ENCODE results near the gene AGAP3.

Gene AGAP3

DNA sequence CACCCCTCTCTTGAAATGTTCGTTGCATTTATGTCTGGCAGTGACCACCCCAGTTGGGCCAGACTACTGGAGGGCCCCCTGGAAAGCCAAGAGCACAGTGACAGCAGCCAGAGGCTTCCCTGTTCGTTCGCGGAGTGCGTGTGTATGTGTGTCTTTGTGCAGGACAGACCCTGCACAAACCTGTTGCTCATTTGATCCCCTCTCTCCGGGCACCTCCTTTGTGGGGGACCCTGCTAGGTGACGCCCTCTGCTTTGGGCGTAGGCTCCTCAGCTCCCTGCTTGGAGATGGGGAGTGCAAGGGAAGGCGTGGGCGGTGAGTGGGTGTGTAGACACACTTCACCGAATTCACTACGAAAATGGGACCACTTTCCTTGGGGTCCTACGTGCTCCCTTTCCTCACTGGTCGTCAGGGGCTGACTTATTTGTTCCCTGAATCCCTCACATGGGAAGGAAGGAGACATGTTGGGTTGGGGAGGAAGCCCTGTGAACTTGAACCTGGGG is 38.7 kb downstream of the AGAP3 start:
- DNase-seq = no peak

DNA sequence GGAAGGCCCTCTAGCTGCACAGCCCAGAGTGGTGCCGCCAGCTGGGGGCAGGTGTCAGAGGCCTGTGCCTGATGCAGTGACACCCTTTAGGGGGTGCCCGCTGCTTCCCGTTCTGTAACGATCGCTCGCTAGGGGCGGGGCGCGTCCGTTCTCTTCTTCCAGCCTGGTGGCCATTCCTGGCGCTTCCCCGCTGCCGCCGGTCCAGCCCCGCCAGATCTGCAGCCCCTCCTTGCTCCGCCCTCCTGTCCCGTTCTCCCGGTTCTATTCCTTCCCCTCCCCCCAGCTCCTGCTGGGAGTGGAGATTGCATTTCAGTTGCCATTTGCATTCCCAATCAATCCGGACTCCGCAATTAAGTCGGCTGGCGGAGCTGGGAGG is 39.2 kb downstream of the AGAP3 start:
- no peak for DNase-seq

DNA sequence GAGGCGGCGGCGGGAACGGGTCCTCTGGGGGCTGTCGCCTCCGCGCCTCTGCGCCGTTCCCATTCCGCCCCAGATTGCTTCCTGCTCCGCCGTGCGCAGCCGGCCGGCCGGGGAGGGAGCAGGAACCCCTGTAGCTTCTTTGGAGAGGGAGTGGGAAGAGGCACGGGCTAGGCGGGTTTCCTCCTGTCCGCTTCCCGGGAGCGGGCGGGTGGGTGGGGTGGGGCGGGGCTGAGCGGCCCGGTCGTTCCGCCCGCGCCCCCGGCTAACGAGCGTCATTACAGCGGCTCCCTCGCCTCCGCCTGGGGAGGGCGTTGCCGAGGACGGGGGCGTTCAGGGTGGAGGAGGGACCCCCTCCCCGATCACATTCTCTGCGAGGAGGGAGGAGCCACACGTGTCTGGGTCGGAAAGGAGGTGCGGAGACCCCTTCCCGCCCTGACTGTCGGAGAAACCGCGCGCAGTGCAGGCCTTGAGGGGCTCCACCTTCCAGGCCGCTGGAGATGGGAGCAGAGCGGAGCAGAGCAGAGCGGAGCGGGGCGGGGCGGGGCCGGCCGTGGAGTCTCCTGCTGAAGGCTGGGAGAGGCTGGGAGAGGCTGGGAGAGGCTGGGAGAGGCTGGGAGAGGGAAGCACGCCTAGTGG is 39.7 kb downstream of the AGAP3 start:
- no peak for DNase-seq

DNA sequence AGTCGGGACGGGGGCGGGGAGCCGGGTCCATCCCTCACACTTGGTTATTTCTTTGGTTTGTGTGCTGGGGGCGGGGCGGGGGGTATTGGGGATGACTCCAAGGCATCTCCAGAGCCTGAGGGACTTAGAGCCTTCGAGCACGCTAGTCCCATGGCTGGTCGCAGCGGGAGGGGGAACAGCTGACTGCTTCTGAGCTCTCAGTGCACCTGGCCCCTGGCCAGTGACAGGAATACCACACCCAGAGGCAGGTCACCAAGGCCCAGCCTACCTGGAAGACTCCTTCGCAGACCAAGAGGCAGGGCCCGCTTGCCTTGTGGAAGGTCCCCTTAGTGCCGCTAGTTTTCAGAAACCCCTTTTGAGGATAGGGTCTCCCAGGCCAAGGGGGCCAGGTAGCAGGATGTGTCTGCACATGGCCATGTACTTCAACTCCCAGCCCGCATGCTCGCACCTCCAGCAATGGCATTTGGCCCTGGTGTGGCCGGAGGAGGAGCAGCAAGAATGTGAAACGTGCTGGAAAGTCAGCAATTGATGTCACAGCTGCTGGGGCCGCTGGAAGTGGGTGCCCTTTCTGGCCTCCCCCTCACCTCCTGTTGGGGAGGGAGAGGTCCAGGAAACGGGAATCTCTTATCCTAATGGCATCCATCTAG is 40.3 kb downstream of the AGAP3 start:
- DNase-seq = no peak

DNA sequence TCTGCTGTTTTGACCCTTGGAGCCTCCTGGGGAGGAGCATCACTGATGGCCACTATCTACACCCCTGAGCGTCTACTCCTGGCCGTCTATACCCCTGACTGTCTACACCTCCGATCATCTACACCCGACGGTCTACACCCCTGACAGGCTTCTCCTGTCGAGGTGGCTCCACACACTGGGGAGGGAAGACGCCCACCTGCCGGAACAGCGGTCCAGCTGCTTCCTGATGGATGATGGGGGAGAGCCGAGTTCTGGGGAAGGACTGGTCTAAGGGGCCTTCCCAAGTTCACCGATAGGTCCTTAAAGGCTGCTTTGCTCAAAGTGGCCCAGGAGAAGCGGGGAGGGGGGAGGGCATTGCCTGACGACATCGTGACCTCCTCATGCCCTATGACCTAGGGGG is 41.9 kb downstream of the AGAP3 start:
- DNase-seq = no peak

DNA sequence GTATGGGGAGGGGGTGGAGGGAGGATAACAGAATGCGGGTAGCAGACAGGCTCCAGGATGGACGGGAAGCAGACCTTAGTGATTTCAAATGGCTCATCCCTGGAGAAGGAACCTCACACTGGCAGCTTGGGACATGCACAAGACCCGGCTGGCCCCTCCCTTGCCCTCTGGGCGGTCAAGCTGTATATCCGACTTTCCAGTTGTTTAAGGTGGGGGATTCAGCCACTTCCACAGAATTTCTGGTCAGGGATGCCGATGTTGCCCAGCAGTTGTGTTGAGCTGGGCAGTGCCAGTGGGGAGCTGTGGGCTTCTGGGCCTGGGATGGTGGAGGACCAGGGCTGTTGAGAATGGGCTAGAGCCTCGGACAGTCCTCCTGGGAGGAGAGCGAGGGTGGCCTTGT is 42.4 kb downstream of the AGAP3 start:
- DNase-seq = no peak

DNA sequence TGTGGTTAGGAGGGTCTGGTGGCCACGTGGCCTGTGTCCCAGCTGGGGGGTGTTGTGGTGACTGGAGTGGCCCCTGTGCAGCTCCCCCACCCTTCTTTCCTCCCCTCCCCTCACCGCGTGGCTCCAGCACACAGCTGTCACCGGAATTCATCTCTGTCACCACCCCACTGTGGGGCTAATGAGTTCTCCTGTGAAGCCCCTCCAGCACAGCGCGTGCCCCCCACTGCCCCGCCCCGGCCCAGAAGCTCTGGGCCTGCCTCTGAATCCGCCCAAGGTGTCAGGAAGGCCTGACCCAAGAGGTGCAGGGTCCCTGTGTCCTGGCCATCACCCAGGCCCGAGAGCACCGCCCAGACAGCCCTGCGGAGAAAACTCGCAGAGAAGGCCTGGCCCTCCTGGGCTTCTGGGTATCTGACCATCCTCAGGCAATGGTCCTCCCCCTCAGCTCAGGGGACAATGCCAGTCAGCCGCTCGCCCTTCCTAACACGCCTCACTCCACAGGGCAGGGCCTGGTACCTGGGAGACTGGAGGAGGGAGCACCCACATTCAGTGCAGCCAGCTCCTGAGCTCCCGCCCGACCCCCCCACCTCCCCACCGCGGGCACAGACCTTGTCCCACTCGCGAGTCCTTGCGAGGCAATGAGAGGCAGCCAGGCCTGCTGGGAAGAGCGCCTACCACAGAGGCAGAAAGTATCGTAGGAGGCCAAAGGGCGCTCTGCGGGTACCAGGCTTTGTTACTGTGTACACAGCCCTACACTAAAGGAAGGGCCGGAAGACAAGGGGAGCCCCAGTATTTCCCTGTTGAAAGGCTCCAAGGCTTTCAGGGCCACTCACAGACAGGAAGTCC is 43.1 kb downstream of the AGAP3 start:
- no peak for DNase-seq

DNA sequence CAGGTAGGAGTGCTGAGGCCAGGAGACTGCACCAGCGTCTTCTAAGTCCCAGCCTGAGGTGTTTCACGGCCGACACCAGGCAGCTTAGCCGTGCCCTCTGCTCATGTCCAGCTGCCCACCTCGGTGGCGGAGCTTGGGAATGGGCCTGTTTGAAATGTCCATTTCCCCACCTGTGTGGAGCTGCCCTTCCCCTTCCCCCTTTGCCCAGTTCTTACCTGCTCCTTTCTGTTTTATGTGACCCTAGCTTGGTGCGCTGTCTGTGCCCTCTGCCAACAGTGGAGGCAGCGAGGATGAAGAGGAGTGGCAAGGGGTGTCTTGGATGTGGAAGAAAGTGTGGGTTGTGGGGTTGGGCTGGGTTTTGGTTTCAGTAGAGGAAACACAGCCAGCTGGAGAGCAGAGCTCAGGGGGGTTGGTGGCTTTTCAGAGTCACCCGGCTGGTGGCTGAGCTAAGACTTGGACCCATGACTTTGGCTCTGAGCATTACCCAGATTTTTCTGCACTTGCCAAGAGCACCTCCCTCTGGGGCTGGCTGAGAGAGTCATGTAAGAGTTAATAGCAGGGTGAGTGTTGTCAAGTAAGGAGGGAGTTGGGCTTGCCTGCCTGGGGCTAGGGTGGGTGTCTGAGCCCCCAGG is 43.8 kb downstream of the AGAP3 start:
- DNase-seq = no peak

DNA sequence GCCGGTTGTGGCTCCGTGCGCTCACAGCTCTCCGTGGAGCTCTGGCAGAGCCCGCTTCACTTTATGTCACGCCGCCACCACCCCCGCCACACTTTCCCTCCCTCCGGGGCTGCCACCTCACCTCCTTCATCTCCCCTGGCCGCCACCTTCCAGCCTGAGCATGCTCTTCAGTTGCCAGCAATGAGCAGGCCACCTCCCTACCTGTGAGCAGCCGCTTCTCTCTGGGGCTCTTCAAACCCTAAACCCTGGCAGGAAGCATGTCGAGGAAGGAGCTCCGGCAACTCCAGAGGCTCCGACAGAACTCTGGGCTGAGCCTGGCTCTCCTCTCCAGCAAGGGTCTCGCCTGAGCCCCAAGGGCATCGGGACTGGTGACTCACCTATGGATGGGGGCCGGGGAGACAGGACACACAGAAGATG is 44.5 kb downstream of the AGAP3 start:
- DNase-seq = no peak

DNA sequence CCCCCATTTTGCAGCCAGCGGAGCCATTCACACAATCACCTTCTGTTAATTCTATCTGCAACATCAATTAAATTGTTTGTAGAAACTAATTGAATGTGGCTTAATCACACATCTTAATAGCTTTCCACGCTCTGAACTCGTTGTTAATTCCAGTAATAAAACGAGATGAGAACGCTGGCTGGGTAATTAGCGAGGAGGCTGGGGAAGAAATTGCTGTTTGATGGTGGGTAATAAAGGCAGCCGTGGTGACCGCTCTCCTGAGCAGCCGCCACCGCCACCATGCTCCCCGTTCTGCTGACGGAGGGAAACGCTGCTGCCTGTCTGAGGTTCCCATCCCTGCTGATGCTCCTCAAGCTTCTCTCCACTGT is 44.9 kb downstream of the AGAP3 start:
- DNase-seq = no peak

DNA sequence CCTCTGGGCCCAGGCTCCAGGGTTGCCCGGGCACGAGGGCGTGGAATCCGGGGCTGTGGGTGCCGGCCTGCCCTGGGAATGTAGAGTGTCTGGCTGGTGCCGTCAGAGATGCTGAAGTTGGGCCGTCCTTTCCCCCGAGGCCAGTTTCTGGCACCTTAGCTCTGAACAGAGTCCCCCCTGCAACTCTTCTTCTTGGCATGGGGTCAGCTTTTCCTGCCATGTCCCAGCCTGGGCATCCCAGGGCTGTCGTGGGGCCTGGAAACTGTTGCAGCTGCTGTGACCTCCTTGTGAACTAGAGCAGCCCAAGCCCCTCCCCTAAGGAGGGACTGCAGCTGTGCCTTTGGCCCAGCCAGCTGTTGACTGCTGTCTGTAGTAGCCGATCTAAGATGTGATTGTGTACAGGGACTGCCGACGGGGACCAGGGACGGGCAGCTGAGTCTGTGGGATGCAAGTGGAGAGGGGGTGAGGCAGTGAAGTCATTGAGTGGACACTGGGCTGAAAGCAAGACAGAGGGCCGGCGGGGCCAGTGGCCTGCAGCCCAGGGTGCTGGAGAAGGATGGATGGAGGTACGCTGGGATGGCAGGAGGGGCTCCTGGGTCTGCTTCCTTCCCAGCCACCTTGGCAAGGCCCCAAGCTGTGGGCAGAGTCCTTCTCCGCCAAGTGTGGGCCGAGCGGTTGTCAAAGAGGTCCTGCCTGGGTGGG is 45.5 kb downstream of the AGAP3 start:
- no peak for DNase-seq

DNA sequence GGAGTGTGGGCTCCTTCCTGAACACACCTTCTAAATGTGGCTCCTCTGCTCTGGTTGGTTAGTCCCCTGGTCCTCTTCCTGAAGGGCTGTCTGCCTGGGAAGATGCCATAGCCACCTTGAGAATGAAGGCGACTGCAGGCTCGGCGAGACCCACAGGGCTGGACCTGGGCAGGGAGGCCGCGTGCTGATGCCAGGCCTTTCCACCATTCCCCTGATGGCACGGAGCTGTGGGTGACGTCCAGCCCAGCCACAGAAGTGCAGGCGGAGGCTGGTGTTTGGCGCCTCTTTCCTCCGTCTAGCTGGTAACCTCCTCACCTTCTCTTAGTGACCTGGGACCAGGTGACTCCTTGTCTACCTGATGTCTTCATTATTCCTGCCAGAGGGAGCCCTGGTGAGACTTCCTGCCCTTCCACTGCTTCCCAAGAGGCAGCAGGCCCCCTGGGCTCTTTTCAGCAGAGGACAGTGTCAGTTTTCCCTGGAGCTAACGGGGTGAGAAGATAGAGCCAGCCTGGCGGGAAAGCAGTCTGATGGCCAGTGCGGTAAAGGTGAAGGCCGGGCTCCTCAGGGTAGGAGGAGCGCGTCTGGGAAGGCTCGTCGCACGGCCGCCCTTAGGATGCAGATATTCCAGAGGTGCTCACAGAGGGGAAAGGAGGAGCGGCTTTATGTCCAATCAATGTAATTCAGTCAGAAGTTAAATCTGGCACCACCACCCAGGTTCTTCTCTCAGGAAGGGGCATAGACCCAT is 46.4 kb downstream of the AGAP3 start:
- no peak for DNase-seq

DNA sequence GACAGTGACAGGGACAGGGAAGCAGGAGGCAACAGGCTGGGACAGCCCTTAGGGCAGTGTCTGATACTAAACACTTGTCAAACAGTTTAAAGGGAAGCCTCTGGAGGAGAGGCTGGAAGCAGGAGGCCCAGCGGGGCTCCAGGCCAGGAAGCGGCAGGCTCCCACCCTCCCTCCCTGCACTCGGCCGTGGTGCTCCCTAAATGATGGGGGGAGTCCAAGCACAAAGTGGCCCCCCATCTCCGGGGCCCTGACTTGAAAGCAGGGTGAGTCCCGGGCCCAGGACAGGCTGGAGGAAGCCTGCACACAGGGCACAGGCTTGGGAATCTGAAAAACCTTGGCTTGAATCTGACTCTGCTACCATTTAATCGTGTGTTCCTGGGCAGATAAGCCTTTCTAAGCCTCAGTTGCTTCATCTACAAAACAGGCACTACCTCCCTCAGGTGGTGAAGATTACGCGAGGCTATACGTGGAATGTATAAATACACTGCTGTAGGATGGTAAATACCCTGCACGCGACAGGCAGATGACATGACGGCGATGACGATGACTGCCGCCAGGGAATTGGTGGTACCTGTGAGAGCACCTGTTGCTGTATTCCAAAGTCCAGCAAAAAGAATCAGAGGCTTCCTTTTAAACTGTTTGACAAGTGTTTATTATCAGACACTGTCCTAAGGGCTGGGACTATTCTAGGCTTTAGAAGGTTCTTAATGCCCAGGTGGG is 47.2 kb downstream of the AGAP3 start:
- DNase-seq = no peak

DNA sequence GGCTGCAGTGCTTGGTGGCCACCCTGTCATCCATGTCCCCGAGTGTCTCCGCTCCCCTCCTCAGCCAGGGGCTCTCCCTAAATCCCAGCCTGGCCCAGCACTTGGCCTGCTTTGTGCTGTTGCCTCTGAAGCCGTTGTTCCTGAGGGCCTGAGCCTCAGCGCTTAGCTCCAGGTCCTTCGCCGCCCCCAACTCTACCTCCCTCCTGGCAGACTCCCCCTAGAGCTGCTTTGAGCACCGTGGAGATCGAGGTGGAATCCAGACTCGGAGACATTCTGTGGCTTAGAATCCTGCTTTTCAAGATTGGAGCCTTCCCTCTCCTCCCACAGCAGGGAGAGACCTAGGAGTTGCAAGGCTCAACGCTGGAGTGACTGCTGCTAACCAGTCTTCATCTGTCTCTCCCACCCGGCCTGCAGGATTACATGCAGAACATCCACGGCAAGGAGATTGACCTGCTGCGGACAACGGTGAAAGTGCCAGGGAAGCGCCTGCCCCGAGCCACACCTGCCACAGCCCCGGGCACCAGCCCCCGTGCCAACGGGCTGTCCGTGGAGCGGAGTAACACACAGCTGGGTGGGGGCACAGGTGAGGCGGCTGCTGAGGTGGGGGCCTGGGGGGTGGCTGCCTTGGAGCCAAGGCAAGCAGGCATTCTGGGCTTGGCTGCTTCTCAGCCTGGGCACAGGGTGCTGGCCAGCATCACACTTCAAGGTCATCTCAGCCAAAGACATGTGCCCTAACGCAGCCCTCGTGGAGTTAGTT is 47.9 kb downstream of the AGAP3 start:
- no peak for DNase-seq

DNA sequence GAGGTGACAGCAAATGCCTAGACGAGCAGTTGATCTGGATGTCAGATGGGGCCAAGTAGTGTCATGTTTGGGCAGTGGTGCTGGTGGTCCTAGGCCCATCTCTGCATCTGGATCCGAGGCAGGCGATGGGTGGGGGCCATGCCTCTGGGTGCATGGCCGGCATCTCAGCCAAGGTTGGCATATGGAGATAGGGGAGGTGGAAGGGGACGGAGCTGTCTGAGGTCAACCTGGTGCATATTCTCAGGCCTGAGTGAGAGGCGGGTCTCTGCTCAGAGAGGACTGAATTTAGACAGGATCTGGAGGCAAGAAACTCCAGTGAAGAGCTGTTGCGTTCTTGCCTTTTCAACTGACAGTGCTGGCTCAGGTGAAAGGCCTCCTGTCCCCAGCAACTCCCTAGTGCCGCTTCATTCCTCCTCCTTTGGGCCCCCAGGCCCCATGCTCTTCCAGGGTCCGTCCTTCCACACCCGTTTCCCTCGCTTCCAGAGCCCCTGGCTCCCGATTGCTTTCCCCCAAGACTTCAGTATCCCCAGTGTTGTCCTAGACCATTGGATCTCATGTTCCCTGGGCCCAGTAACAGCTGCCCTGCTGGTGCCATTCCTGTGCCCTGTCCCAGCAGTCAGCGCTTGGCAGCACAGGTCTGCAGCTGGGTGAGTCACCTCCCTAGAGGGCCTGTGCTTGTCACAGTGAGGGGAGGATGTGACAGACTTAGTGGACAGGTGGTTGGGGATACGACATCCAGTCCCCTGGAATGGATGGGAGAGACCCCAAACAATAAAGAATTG is 48.7 kb downstream of the AGAP3 start:
- no peak for DNase-seq

DNA sequence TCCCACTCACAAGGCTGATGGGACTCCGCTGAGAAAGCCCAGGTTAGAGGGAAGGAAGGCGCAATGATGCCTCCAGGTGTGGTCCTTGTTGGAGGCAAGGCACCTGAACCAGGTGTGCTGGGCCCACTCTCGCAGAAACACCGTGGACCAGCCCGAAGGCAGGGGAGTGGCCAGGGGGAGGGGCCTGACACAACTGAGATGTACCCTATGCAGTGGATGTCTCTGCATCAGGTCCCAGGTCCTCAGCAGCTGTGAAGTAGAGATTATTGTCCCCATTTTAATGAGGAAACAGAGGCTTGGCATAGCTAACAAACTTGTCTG is 49.2 kb downstream of the AGAP3 start:
- no peak for DNase-seq

DNA sequence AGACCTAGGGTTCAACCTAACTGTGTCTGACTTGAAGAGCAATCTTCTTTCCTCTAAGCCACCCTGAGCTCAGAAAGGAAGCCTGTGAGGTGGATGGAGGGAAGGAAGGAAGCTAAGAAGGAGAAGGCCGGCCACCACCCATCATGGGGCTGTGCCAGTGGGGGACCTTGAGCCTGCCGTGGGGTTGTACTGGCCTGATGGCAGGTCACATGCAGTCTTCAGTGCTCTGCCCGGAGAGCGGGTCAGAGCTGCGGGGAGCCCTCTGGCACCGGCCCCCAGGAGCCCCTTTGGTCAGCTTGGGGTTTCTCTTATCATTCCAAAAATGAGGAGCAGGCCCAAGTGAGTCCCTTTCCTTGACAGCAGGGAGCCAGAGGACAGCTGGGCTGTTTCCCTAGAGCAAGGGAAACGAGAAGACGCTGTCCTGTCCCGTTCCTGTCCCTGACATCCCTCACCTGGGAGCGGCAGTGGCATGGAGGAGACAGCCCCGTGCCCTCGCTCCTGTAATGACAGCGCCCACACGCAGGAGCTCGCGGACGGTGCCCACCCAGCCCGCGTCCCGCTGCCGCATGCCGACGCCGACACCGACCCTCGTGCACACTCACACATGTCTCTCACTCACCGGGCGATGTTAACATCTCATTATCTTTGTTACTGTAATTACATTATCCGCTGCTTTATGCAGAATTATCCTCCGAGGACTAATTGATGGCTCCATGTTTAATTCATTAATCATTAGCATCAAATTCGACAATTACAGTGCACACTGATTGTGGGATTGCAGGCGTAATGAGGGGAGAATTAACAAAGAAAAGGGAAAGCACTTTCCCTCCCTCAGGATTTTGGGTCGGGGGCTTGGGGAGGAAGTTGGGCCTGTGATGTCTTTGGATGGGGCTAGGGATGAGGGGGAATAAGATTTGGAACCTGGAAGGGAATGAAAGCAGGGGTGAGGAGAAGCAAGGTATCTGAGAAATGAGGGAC is 49.9 kb downstream of the AGAP3 start:
- no peak for DNase-seq

DNA sequence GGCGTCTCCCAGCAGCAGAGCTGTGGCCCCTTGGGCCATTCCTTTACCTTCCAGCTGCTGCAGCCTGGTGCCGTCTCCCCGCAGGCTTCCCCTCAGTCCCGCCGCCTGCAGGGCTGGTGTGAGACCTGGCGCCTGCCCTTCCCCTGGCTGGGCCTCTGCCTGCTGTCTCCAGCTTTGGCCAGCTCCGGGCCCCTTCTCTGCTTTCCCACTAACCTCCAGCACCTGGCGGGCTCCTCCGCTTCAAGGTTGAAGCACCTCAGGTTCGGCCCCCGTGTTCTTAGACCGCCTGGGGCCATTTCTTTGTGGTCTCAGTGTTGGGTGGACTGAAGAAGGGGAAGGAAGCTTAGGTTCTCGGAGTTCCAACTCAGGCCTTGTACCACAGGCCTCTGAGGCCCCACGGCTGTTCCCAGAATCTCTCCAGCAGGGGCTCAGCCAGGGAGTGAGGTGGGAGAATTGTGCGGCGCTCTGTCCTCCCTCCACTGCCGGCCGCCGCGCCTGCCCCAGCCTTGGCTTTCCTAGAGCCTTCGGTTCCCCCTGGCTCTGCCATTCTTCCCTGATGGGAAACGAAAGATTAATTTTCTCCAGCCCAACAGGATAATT is 50.9 kb downstream of the AGAP3 start:
- no peak for DNase-seq

Data from MV-4-11 (cell line).